ENCODE measurements around the gene TRIM59.

TRIM59 gene

DNA sequence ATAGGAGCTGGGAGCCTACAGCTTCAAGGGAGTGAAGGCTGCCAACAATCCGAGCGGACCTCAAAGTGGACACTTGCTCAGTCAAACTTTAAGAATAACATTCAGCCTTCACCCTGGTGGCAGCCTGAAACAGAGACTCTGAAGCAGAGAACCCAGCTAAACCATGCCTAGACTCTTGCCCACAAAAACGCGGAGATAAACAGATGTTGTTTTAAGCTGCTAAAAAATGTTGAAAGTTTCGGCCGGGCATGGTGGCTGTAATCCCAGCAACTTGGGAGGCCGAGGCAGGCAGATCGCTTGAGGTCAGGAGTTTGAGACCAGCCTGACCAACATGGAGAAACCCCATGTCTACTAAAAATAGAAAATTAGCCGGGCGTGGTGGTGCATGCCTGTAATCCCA, 29.8 kb upstream of the TRIM59 start:
- TF ChIP-seq, protein P1, sequence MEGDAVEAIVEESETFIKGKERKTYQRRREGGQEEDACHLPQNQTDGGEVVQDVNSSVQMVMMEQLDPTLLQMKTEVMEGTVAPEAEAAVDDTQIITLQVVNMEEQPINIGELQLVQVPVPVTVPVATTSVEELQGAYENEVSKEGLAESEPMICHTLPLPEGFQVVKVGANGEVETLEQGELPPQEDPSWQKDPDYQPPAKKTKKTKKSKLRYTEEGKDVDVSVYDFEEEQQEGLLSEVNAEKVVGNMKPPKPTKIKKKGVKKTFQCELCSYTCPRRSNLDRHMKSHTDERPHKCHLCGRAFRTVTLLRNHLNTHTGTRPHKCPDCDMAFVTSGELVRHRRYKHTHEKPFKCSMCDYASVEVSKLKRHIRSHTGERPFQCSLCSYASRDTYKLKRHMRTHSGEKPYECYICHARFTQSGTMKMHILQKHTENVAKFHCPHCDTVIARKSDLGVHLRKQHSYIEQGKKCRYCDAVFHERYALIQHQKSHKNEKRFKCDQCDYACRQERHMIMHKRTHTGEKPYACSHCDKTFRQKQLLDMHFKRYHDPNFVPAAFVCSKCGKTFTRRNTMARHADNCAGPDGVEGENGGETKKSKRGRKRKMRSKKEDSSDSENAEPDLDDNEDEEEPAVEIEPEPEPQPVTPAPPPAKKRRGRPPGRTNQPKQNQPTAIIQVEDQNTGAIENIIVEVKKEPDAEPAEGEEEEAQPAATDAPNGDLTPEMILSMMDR (IDR thresholded peaks at IDR 0.05) = no peak

GRCh38 chr3:160478338-160478737, 28.8 kb upstream of the TRIM59 start:
- TF ChIP-seq, protein P1 (IDR thresholded peaks at IDR 0.05) = no peak

DNA sequence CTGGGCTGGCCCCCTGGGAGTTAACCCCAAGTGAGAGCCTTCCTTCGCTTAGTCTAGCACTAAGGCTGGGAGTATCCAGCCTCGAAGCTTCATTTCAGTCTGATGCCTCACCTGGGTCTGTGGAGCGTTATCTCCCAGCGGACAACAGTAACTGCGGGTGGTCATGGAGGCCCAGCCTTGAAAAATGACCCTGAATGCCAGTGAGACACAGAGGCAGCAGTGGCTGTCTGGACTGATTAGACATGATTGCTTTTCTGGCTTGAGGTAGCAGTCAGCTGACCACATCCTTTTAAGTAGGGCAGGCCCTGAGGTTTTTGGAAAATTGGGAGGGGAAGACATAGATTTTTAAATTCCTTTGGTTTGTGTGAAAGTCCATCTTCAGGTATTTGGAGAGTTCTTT, 28.2 kb upstream of the TRIM59 start:
- TF ChIP-seq, protein P1 (IDR thresholded peaks at IDR 0.05) = no peak

DNA sequence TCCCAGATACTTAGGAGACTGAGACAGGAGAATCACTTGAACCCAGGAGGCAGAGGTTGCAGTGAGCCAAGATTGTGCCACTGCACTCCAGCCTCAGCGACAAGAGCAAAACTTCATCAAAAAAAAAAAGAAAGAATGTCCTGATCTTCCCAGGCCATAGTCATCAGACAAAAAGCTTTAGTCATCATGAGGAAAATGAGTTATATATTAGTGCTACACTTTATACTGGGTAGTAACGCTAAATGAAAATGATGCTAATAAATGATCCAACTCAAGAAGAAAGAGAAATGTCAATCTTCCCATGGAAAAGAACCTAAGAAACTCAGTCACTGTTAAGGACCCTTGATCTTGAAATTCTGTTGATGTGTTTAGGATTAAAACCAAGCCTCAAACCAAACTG, 26.3 kb upstream of the TRIM59 start:
- TF ChIP-seq, protein P1 (IDR thresholded peaks at IDR 0.05) = no peak

- TF ChIP-seq, protein P1 (IDR thresholded peaks at IDR 0.05) = no peak
Observed at GRCh38 chr3:160475153-160475552, 25.6 kb upstream of the TRIM59 start.

GRCh38 chr3:160474416-160474838, 24.8 kb upstream of the TRIM59 start:
- TF ChIP-seq, protein P1 (IDR thresholded peaks at IDR 0.05) = no peak

DNA sequence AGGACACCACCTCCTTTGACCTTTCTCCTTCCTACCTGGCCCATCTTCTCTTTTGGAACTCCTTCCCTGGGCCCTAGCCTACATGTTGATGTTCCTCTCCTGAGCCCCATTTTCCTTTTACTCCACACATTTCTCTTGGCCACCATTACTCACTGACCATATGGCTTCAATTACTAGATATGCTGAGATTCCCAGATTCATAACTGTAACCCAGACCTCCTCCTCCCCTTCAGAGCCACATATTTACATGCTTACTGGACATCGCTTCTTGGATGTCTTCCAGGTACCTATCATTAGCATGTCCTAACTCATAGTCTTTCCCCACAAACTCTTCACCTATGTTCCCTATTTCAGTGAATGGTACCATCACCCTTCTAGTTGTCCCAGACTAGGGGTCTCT, 24.4 kb upstream of the TRIM59 start:
- TF ChIP-seq, protein P1 (IDR thresholded peaks at IDR 0.05) = no peak

GRCh38 chr3:160473221-160473620, 23.6 kb upstream of the TRIM59 start:
- TF ChIP-seq, protein P1 (IDR thresholded peaks at IDR 0.05) = no peak

Measured in LNCAP (cell line).